HUES48 (cell line): ENCODE results near the gene SLC5A9.

ENCODE experiments used
- H3K27ac ChIP-seq: one replicate; pipeline ENCODE4 v1.7.0; 2013; ENCODE audit warnings: low read depth, low read length, inconsistent platforms
- H3K27me3 ChIP-seq: 2 replicates; pipeline ENCODE4 v1.6.1; 2013; ENCODE audit warnings: mild to moderate bottlenecking, low read length; ENCODE audit not compliant: control insufficient read depth, insufficient read depth
- H3K36me3 ChIP-seq: 2 replicates; pipeline ENCODE4 v1.6.1; 2013; ENCODE audit warnings: low read length; ENCODE audit not compliant: control insufficient read depth, insufficient read depth
- H3K4me1 ChIP-seq: 2 replicates; pipeline ENCODE4 v1.6.1; 2013; ENCODE audit warnings: mild to moderate bottlenecking, low read length; ENCODE audit not compliant: control insufficient read depth, insufficient read depth
- H3K4me3 ChIP-seq: 2 replicates; pipeline ENCODE4 v1.5.1; 2013; ENCODE audit warnings: mild to moderate bottlenecking, low read depth, low read length
- H3K9ac ChIP-seq: 2 replicates; pipeline ENCODE4 v1.6.1; 2013; ENCODE audit warnings: mild to moderate bottlenecking, low read depth, low read length, moderate library complexity
- H3K9me3 ChIP-seq: 2 replicates; pipeline ENCODE4 v1.6.1; 2013; ENCODE audit warnings: low read length; ENCODE audit not compliant: control insufficient read depth, insufficient read depth

Gene SLC5A9

GRCh38 chr1:48222501-48223242 is at the start of gene SLC5A9:
Gene SLC5A9, plus strand, starts transcription at chr1:48222716. Its CDS starts 21 bp downstream, at chr1:48222737.
- Histone ChIP-seq H3K4me1 (no peaks in the 10 kb centered on the region), H3K27me3 (no peaks in the 10 kb centered on the region), H3K9me3 (no peaks in the 10 kb centered on the region), H3K9ac (no peak within 1 kb of the TSS), H3K4me3 (no peak within 1 kb of the TSS), H3K27ac (no peak within 1 kb of the TSS), H3K36me3 (no peaks in the 10 kb centered on the region)

DNA sequence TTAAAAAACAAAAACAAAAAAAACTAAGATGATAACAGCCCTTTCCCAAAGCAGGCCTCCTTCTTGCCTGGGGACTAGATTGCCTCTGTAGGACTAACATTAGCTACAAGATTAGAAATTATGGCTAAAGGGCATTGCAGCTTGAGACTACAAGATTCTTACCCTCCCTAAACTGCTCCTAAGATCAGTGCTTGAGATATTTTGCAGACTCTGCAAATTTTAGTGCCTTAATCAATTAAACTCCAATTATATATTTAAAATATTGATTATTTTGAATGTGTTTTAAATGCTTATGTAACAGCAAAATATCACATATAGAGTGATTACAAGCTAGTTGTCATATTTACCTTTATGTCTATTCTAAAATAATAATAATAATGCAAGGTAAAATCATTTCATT is 47.4 kb upstream of the SLC5A9 start:
- Histone ChIP-seq H3K4me1 (no peaks in the 10 kb centered on the region), H3K27ac (no peak overlapping the region), H3K9ac (no peak overlapping the region), H3K36me3 (no peaks in the 10 kb centered on the region), H3K4me3 (no peak overlapping the region), H3K27me3 (no peaks in the 10 kb centered on the region), H3K9me3 (peaks cover 3% of the 10 kb centered on the region)

DNA sequence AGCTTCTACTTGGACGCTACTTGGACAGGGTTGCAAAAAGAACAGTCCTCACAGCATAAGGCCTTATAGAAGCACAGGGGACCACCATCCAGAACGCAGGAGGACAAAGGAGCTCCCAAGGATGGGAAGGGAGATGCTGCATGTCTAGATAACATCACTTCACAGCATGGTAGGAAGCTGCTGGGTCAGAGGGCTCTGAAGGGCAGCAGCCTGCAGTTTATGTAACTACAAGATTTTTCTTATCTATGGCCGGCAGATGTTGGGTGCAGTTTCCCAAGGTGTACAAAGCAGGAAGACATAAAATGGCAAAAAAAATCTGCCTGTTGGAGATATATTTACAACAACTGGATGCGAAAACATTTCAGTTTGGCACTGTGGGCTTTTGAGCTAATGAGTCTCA is 45.3 kb upstream of the SLC5A9 start:
- Histone ChIP-seq H3K4me3 (no peak overlapping the region), H3K27ac (no peak overlapping the region), H3K9me3 (peaks cover 3% of the 10 kb centered on the region), H3K27me3 (no peaks in the 10 kb centered on the region), H3K36me3 (no peaks in the 10 kb centered on the region), H3K9ac (no peak overlapping the region), H3K4me1 (no peaks in the 10 kb centered on the region)

GRCh38 chr1:48181669-48182367 is 40.7 kb upstream of the SLC5A9 start:
- no peak overlapping the region for H3K9ac ChIP-seq
- H3K27ac ChIP-seq = no peak overlapping the region
- H3K9me3 ChIP-seq = peaks cover 16% of the 10 kb centered on the region

DNA sequence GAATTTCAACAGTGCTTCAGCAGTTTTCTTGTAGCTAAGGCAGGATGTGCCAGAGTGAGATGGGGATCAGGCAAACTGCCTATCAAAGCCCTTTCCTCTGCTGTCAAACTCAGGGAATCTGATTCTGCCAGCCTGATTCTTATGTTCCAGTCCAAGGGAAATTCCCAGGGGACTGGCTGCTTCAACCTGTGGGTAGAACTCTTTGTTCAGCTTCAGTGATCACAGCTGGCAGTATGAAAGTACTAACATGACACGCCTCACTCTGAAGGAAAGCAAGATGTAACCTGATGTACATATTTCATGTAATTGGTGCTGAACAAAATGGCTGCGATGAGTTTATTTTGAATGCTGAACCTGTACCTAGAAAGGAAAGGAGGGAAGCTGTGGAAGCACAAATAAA is 40.1 kb upstream of the SLC5A9 start:
- H3K27ac ChIP-seq = no peak overlapping the region
- peaks cover 22% of the 10 kb centered on the region for H3K9me3 ChIP-seq
- H3K4me1 ChIP-seq = no peaks in the 10 kb centered on the region
- no peak overlapping the region for H3K9ac ChIP-seq
- no peaks in the 10 kb centered on the region for H3K36me3 ChIP-seq
- no peak overlapping the region for H3K4me3 ChIP-seq
- no peaks in the 10 kb centered on the region for H3K27me3 ChIP-seq

More at GRCh38 chr1:48181669-48182367, 40.7 kb upstream of the SLC5A9 start:
- H3K4me3 ChIP-seq = no peak overlapping the region
- no peaks in the 10 kb centered on the region for H3K4me1 ChIP-seq
- H3K27me3 ChIP-seq = no peaks in the 10 kb centered on the region
- no peaks in the 10 kb centered on the region for H3K36me3 ChIP-seq

- no peak overlapping the region for H3K9ac ChIP-seq
- peaks cover 60% of the 10 kb centered on the region for H3K9me3 ChIP-seq
- no peak overlapping the region for H3K27ac ChIP-seq
- no peaks in the 10 kb centered on the region for H3K36me3 ChIP-seq
- H3K4me3 ChIP-seq = no peak overlapping the region
- H3K4me1 ChIP-seq = no peaks in the 10 kb centered on the region
- H3K27me3 ChIP-seq = no peaks in the 10 kb centered on the region
Measured at GRCh38 chr1:48186306-48186839, 36.1 kb upstream of the SLC5A9 start.

DNA sequence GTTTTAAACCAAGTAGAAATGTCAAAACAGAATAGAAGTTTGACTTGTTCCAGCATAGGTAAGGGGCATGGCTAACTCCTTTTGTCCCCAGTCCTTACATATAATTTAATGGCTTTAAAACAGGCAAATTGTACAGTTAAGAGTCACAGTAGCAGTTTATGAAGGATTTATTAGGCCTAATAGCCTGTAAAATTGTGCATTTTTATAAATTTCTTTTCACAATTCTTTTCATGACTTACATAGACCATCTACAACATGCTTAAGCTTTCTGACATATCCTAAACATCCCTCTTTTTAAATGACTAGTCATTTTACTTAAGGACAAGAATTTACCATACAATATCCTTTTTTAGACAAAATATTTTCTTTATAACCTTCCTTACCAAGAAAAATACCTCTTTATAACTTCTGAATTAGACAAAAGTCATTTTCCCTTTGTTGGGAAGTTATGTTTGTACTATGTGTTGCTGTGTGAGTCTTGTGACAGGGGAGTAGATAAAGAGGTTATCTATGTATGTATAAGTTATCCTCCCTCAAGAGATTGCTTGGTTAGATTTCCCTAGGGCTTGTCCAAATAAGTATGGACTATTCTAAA is 34.5 kb upstream of the SLC5A9 start:
- H3K9ac ChIP-seq = no peak overlapping the region
- H3K4me3 ChIP-seq = no peak overlapping the region
- H3K36me3 ChIP-seq = no peaks in the 10 kb centered on the region
- no peaks in the 10 kb centered on the region for H3K4me1 ChIP-seq
- H3K9me3 ChIP-seq = peaks cover 60% of the 10 kb centered on the region
- no peak overlapping the region for H3K27ac ChIP-seq
- H3K27me3 ChIP-seq = no peaks in the 10 kb centered on the region

DNA sequence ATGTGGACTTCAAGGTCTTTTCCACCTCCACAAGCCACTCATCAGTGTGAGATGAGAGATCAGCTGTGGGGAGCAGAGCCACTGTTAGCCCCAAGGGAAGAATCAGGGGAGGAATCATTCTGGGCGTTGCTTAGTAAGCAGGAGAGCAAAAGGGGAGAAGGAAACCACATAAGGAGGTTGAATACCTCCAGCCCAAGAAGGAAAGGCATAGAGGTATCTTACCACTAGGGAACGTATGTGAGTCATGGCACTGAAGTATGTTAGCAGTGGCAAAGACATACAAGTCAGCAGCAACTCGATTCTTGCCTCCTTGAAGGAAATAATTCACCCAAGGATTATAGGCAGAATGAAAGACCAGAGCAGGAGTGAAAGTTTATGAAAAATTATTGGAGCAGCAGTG is 31.6 kb upstream of the SLC5A9 start:
- Histone ChIP-seq H3K27me3 (no peaks in the 10 kb centered on the region), H3K27ac (no peak overlapping the region), H3K36me3 (no peaks in the 10 kb centered on the region), H3K9me3 (peaks cover 52% of the 10 kb centered on the region), H3K9ac (no peak overlapping the region), H3K4me3 (no peak overlapping the region), H3K4me1 (no peaks in the 10 kb centered on the region)

DNA sequence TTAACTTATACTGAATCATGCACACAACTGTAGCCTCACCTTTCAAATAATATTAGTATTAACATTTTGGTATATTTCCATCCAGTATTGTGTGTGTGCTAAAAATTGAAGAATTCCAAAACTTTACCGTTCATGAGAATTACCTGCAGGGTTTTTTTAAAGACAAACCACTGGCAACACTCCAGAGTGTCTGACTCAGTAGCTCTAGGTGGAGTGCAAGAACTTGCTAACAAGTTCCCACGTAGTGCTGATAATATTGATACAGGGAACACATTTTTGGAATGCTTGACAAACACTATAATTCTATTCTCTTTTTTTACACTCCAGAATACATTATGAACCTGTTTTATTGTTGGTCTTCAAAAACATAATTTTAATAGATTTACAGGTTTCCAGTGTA is 27.7 kb upstream of the SLC5A9 start:
- H3K4me1 ChIP-seq = no peaks in the 10 kb centered on the region

GRCh38 chr1:48196237-48196636 is 26.3 kb upstream of the SLC5A9 start:
- H3K4me1 ChIP-seq = no peaks in the 10 kb centered on the region
- H3K9ac ChIP-seq = no peak overlapping the region
- H3K27ac ChIP-seq = no peak overlapping the region
- H3K9me3 ChIP-seq = 0 out of 2 replicates have a peak, but pooled peaks cover 1% of the 10 kb centered on the region
- no peaks in the 10 kb centered on the region for H3K36me3 ChIP-seq
- H3K4me3 ChIP-seq = no peak overlapping the region
- H3K27me3 ChIP-seq = no peaks in the 10 kb centered on the region

More for the DNA sequence above, 27.7 kb upstream of the SLC5A9 start:
- Histone ChIP-seq H3K27ac (no peak overlapping the region), H3K9me3 (peaks cover 15% of the 10 kb centered on the region), H3K27me3 (no peaks in the 10 kb centered on the region), H3K9ac (no peak overlapping the region), H3K4me3 (no peak overlapping the region), H3K36me3 (no peaks in the 10 kb centered on the region)

- Histone ChIP-seq H3K4me3 (no peak overlapping the region), H3K9ac (no peak overlapping the region), H3K27ac (no peak overlapping the region), H3K27me3 (no peaks in the 10 kb centered on the region), H3K4me1 (no peaks in the 10 kb centered on the region), H3K36me3 (no peaks in the 10 kb centered on the region), H3K9me3 (no peaks in the 10 kb centered on the region)
Measured at GRCh38 chr1:48198970-48199369, 23.5 kb upstream of the SLC5A9 start.
